HG03060 (cell line): Measurements from ENCODE around the gene CPVL.

Experiments used
- ATAC-seq: cut with Tn5 transposase; IDR thresholded peaks from one replicate; pipeline ENCODE4 v1.9.1; 2021; ENCODE audit warnings: low read depth, moderate number of reproducible peaks; ENCODE audit not compliant: unreplicated experiment

Gene CPVL

GRCh38 chr7:28954471-28954870, 191.9 kb downstream of the CPVL start:
- ATAC-seq: no peak

GRCh38 chr7:28953633-28954032, 192.7 kb downstream of the CPVL start:
- ATAC-seq: no peak
